Neural crest cell (in vitro differentiated cells): ENCODE results near the gene EBLN2. TPM values are rescaled to one million over a fixed set of nuclear protein-coding genes. Genes with fewer than 3 reads are reported as not detected.

Experiments
- DNase-seq: peaks from one replicate; pipeline ENCODE4 v3.0.0; 2021; ENCODE audit warnings: low read depth, mixed read lengths, low spot score
- H3K27ac Mint-ChIP-seq: one replicate; pipeline ENCODE4 v1.8.0; 2021; ENCODE audit warnings: mild to moderate bottlenecking, mixed read lengths; ENCODE audit not compliant: unreplicated experiment
- H3K27me3 Mint-ChIP-seq: 2 replicates; pipeline ENCODE4 v1.8.0; 2021; ENCODE audit warnings: low read depth, mild to moderate bottlenecking, mixed read lengths
- H3K36me3 Mint-ChIP-seq: 2 replicates; pipeline ENCODE4 v1.8.0; 2021; ENCODE audit warnings: low read depth, mild to moderate bottlenecking, mixed read lengths
- H3K4me1 Mint-ChIP-seq: 2 replicates; pipeline ENCODE4 v1.8.0; 2021; ENCODE audit warnings: mixed read lengths
- H3K4me3 Mint-ChIP-seq: one replicate; pipeline ENCODE4 v1.8.0; 2021; ENCODE audit warnings: mild to moderate bottlenecking, mixed read lengths
- H3K9me3 Mint-ChIP-seq: 2 replicates; pipeline ENCODE4 v1.8.0; 2021; ENCODE audit warnings: mixed read lengths
- total RNA-seq: library from RNA; stranded (reverse); gene quantifications from 2 replicates; pipeline ENCODE4 v1.2.1, GENCODE V29; 2021
- TF ChIP-seq, protein P1 (sequence below): fragments of 200-600 bp; sonication (generic); conservative IDR thresholded peaks from 2 replicates; pipeline ENCODE4 v1.5.0; 2021; ENCODE audit warnings: antibody characterized with exemption, mild to moderate bottlenecking

EBLN2 gene
- total RNA-seq, 1 donor from 2014 or later = 7.0 TPM

DNA sequence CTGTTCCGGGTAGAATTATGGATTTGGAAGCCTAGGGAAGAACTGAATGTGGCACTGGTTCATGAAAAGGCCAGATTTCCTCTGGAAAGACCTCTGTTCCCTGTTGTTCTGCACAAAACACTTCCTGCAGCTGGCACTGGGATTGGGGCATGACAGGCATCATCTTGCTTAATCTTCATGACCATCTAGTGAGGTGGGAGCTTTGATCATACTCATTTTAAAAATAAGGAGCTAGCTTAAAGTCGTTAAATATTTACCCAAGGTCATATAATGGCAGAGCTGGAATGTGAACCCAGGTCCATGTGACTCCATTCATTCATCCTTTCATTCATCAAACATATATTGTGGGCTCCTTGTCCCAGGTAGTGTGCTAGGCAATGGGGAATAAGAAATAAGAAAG is 40.4 kb downstream of the EBLN2 start:
- Mint-ChIP-seq H3K27me3 (no peaks in the 10 kb centered on the region), H3K4me1 (peaks cover 10% of the 10 kb centered on the region), H3K36me3 (no peaks in the 10 kb centered on the region), H3K9me3 (no peaks in the 10 kb centered on the region), H3K4me3 (no peak overlapping the region), H3K27ac (no peak overlapping the region)
- TF ChIP-seq, protein P1, sequence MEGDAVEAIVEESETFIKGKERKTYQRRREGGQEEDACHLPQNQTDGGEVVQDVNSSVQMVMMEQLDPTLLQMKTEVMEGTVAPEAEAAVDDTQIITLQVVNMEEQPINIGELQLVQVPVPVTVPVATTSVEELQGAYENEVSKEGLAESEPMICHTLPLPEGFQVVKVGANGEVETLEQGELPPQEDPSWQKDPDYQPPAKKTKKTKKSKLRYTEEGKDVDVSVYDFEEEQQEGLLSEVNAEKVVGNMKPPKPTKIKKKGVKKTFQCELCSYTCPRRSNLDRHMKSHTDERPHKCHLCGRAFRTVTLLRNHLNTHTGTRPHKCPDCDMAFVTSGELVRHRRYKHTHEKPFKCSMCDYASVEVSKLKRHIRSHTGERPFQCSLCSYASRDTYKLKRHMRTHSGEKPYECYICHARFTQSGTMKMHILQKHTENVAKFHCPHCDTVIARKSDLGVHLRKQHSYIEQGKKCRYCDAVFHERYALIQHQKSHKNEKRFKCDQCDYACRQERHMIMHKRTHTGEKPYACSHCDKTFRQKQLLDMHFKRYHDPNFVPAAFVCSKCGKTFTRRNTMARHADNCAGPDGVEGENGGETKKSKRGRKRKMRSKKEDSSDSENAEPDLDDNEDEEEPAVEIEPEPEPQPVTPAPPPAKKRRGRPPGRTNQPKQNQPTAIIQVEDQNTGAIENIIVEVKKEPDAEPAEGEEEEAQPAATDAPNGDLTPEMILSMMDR = no peak
- no peak for DNase-seq

DNA sequence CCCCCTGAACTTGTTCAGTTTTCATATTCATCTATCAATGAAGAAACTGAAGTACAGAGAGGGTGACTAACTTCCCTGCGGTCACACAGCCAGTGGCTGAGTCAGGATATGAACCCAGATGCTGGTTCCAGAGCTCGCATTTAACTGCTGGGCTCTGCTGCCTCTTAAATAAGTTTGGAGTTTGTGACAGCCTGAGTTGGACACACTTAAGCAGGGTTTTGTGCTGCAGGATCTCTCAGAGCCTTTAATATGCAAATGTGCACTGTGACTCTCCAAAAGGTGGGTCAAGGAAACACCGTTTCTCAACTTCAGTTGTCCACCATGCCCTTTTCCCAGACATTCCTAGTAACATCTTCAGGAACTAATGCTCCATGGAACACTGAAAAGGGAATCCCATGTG is 45.8 kb downstream of the EBLN2 start:
- Mint-ChIP-seq H3K4me1 (no peaks in the 10 kb centered on the region), H3K4me3 (no peak overlapping the region), H3K27me3 (no peaks in the 10 kb centered on the region), H3K36me3 (no peaks in the 10 kb centered on the region), H3K27ac (no peak overlapping the region), H3K9me3 (no peaks in the 10 kb centered on the region)
- no peak for DNase-seq
- TF ChIP-seq, protein P1 = no peak

DNA sequence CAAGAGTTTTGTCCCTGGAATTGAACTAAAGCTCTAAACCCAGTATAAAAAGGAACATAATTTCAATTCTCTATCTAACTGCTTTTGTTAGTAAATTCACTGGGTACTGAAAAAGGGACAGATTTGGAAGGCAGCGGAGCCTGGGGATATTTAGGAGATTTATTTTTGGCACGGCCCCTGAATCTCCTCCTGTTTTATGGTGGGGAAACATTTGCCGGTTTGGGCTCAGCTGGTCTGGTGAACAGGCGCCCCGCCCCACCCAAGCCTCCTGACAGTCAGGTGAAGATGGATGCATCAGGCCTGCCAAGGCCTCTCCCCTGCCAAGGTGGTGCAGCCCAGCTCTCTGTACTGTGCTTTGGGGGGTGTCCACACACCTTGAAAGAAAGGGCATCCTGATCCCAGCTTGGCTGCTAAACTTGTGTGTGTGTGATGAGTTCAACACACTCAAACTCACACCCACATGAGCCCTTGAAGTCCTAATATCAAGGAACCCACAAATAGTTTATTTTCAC is 46.3 kb downstream of the EBLN2 start:
- TF ChIP-seq, protein P1 = no peak

DNA sequence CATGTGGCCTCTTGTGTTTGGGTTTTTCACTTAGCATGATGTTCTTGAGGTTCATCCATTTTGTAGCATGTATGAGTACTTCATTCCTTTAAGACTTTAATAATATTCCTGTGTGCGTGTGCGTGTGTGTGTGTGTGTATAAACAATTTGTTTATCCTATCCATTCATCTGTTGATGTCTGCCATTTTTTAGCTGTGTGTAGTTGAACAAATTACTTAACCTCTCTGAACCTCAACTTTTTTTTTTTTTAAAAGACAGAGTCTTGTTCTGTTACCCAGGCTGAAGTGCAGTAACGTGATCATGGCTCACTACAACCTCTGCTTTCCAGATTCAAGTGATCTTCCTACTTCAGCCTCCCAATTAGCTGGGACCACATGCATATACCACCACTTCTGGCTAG is 47.3 kb downstream of the EBLN2 start:
- H3K27me3 Mint-ChIP-seq = no peaks in the 10 kb centered on the region
- TF ChIP-seq, protein P1 = no peak

More for the DNA sequence above, 46.3 kb downstream of the EBLN2 start:
- DNase-seq = no peak
- H3K27me3 Mint-ChIP-seq = no peaks in the 10 kb centered on the region
- H3K9me3 Mint-ChIP-seq = no peaks in the 10 kb centered on the region
- no peaks in the 10 kb centered on the region for H3K4me1 Mint-ChIP-seq
- no peaks in the 10 kb centered on the region for H3K36me3 Mint-ChIP-seq
- H3K27ac Mint-ChIP-seq = no peak overlapping the region
- no peak overlapping the region for H3K4me3 Mint-ChIP-seq

DNA sequence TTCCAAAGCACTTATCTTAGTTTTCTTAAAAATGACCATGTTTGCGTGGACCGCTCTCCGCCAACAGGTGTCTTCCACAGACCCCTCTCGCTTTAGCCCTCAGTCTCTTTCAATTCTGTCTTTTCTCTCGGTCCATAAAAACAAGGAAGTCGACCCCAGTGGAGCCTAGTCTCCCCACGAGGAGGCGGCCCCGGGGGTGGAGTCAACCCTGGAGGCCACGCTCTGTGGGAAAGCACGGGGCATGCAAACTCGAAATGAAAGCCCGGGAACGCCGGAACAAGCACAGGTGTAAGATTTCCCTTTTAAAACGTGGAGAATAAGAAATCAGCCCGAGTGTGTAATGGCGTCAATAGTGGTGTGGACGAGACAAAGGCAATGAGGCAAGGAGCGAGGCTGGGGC is 49.1 kb downstream of the EBLN2 start:
- no peaks in the 10 kb centered on the region for H3K9me3 Mint-ChIP-seq

More for the DNA sequence above, 47.3 kb downstream of the EBLN2 start:
- Mint-ChIP-seq H3K27ac (no peak overlapping the region), H3K4me1 (no peaks in the 10 kb centered on the region), H3K36me3 (no peaks in the 10 kb centered on the region), H3K9me3 (no peaks in the 10 kb centered on the region), H3K4me3 (no peak overlapping the region)
- no peak for DNase-seq

More for the DNA sequence above, 49.1 kb downstream of the EBLN2 start:
- H3K36me3 Mint-ChIP-seq = no peaks in the 10 kb centered on the region
- H3K27me3 Mint-ChIP-seq = no peaks in the 10 kb centered on the region
- no peaks in the 10 kb centered on the region for H3K4me1 Mint-ChIP-seq
- no peak for DNase-seq
- H3K4me3 Mint-ChIP-seq = no peak overlapping the region
- TF ChIP-seq, protein P1 = no peak
- no peak overlapping the region for H3K27ac Mint-ChIP-seq

Other genes starting within 250 kb of the EBLN2 start
- 20.7 and 22.4 TPM in 2 replicates for gene SHQ1, start 213.2 kb upstream of the EBLN2 start, total RNA-seq
- 0.82 and 1.2 TPM in 2 replicates for gene GXYLT2, start 173.6 kb upstream of the EBLN2 start, total RNA-seq
- gene PPP4R2, start 64.8 kb upstream of the EBLN2 start, total RNA-seq = 99.9 and 105 TPM in 2 replicates